DND-41 (cell line): ENCODE measurements around the gene SH2D1A.
"Not testable (repeated sequence)": the region's sequence is repeated elsewhere in the genome, so short reads cannot be mapped to it uniquely, and the experiment has no call there.

Source experiments
- ATAC-seq: fragments of 200-7000 bp; cut with Tn5 transposase; 3 replicates; pipeline ENCODE4 v1.9.1; 2021; ENCODE audit warnings: low read depth; ENCODE audit not compliant: insufficient read depth
- DNase-seq: peaks from one replicate; pipeline ENCODE4 v3.0.0-alpha.2; 2020
- H2AFZ ChIP-seq: 2 replicates; pipeline ENCODE4 v1.6.0; 2012; ENCODE audit warnings: low read depth, low read length
- H3K27ac ChIP-seq: 2 replicates; pipeline ENCODE4 v1.5.1; 2012; ENCODE audit warnings: low read length, inconsistent platforms
- H3K27me3 ChIP-seq: fragments of 200-600 bp; sonication (generic); 2 replicates; pipeline ENCODE4 v1.6.0; 2012; ENCODE audit warnings: low read length, mild to moderate bottlenecking, inconsistent platforms; ENCODE audit not compliant: insufficient read depth, poor library complexity
- H3K36me3 ChIP-seq: 2 replicates; pipeline ENCODE4 v1.5.1; 2012; ENCODE audit warnings: low read length, inconsistent platforms; ENCODE audit not compliant: insufficient read depth
- H3K4me1 ChIP-seq: 2 replicates; pipeline ENCODE4 v1.5.1; 2012; ENCODE audit warnings: mild to moderate bottlenecking, low read length; ENCODE audit not compliant: insufficient read depth
- H3K4me2 ChIP-seq: 2 replicates; pipeline ENCODE4 v1.6.0; 2012; ENCODE audit warnings: mild to moderate bottlenecking, moderate library complexity, low read length, inconsistent platforms; ENCODE audit not compliant: insufficient read depth
- H3K4me3 ChIP-seq, 2 experiments: fragments of 200-600 bp in 1 of 2; shearing (Covaris generic) in 1 of 2; 2 replicates each; pipeline ENCODE4 v1.5.1; 2012 to 2016; ENCODE audit warnings: inconsistent platforms in 2 of 2, low read length in 2 of 2, mild to moderate bottlenecking in 2 of 2, low read depth in 1 of 2, moderate library complexity in 1 of 2
- H3K79me2 ChIP-seq: 2 replicates; pipeline ENCODE4 v1.6.0; 2012; ENCODE audit warnings: low read length, inconsistent platforms; ENCODE audit not compliant: insufficient read depth
- H3K9ac ChIP-seq: 2 replicates; pipeline ENCODE4 v1.6.0; 2012; ENCODE audit warnings: low read depth, mild to moderate bottlenecking, inconsistent platforms, low read length, moderate library complexity
- H3K9me3 ChIP-seq: 2 replicates; pipeline ENCODE4 v1.5.1; 2012; ENCODE audit warnings: low read length, moderate library complexity, mild to moderate bottlenecking, inconsistent platforms; ENCODE audit not compliant: insufficient read depth, severe bottlenecking
- H4K20me1 ChIP-seq: 2 replicates; pipeline ENCODE4 v1.6.0; 2012; ENCODE audit warnings: low read length; ENCODE audit not compliant: insufficient read depth
- EZH2 ChIP-seq: IDR thresholded peaks from 3 replicates; pipeline ENCODE4 v1.6.1; 2012; ENCODE audit warnings: borderline replicate concordance, low read depth, mild to moderate bottlenecking, moderate library complexity, low read length, inconsistent platforms; ENCODE audit not compliant: severe bottlenecking
- TF ChIP-seq, protein P1 (sequence below): IDR thresholded peaks from 2 replicates; pipeline ENCODE4 v1.5.1; 2012; ENCODE audit warnings: borderline replicate concordance, low read length, moderate library complexity, mild to moderate bottlenecking; ENCODE audit not compliant: poor library complexity, severe bottlenecking; ENCODE audit errors: extremely low read depth

The SH2D1A gene

DNA sequence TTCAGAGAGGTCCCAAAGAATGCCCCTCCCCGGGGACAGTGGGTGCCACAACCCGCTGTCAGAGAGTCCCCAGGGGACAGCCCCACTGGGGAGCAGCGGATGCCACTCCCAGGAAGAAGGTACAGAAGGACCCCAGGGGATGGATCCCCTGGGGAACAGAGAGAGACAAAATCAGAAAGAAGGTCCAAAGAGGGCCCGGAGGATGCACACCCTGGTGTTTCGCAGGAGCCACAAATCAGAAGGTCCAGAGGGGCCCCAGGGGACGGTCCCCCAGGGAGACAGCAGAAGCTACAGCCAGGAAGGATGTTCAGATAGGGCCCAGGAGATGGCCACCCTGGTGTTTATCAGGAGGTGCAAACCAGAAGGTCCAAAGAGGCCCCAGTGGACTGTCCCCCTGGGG is 12.5 kb upstream of the SH2D1A start:
- H3K9me3 ChIP-seq = no peaks in the 10 kb centered on the region
- no peak for ATAC-seq

DNA sequence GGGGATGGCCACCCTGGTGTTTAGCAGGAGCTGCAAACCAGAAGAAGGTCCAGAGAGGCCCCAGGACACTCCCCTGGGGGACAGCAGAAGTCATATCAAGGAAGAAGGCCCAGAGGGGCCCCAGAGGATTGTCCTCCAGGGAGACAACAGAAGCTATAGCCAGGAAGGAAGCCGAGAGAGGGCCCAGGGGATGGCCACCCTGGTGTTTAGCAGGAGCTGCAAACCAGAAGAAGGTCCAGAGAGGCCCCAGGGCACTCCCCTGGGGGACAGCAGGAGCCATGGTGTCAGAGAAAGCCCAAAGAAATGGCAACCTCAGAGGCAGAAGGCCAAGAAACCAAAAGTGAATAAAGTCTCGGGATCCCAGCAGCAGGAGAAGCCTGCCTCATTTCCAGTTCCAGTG is 11.8 kb upstream of the SH2D1A start:
- not testable (repeated sequence) for DNase-seq, H4K20me1 ChIP-seq, ATAC-seq, H2AFZ ChIP-seq, H3K4me1 ChIP-seq, H3K4me3 ChIP-seq, H3K36me3 ChIP-seq, H3K79me2 ChIP-seq, H3K27me3 ChIP-seq, H3K27ac ChIP-seq, H3K9me3 ChIP-seq, H3K9ac ChIP-seq, H3K4me2 ChIP-seq

More for the DNA sequence above, 12.5 kb upstream of the SH2D1A start:
- Histone ChIP-seq H3K79me2 (no peaks in the 10 kb centered on the region), H2AFZ (no peak overlapping the region), H3K4me3 (no peak overlapping the region), H3K27me3 (no peaks in the 10 kb centered on the region), H3K9ac (no peak overlapping the region), H3K4me2 (no peak overlapping the region), H3K36me3 (no peaks in the 10 kb centered on the region), H3K4me1 (no peaks in the 10 kb centered on the region), H4K20me1 (no peaks in the 10 kb centered on the region), H3K27ac (no peak overlapping the region)
- no peak for TF ChIP-seq EZH2
- TF ChIP-seq, protein P1, sequence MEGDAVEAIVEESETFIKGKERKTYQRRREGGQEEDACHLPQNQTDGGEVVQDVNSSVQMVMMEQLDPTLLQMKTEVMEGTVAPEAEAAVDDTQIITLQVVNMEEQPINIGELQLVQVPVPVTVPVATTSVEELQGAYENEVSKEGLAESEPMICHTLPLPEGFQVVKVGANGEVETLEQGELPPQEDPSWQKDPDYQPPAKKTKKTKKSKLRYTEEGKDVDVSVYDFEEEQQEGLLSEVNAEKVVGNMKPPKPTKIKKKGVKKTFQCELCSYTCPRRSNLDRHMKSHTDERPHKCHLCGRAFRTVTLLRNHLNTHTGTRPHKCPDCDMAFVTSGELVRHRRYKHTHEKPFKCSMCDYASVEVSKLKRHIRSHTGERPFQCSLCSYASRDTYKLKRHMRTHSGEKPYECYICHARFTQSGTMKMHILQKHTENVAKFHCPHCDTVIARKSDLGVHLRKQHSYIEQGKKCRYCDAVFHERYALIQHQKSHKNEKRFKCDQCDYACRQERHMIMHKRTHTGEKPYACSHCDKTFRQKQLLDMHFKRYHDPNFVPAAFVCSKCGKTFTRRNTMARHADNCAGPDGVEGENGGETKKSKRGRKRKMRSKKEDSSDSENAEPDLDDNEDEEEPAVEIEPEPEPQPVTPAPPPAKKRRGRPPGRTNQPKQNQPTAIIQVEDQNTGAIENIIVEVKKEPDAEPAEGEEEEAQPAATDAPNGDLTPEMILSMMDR = no peak
- DNase-seq = no peak

DNA sequence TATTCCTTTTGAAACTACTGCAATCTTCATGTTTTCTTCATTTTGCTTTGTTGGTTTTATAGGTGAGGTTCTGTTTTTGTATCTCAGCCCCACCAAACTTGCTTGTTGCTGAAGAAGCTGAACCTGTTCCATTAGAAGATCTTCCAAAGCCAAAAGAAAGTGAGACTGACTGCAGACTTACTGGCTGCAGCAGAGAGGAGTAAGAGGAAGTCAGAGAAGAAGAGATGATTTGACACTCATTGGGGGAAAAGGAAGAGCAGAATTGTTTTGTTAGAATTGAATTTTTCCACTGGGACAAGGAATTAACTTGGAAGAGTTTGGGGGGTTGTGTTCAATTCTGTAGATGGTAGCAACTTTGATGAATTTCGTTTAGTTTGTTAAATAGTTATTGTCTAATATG is 10.8 kb upstream of the SH2D1A start:
- no peak overlapping the region for H3K27ac ChIP-seq
- no peak for DNase-seq
- no peaks in the 10 kb centered on the region for H3K27me3 ChIP-seq
- H3K9ac ChIP-seq = no peak overlapping the region
- H2AFZ ChIP-seq = peak overlapping the region; percentile 29; the same call in 1 of the 2 replicates
- no peaks in the 10 kb centered on the region for H3K79me2 ChIP-seq
- no peaks in the 10 kb centered on the region for H3K4me1 ChIP-seq
- TF ChIP-seq EZH2 = no peak
- TF ChIP-seq, protein P1 = no peak
- H3K4me3 ChIP-seq = no peak overlapping the region
- H4K20me1 ChIP-seq = no peaks in the 10 kb centered on the region
- H3K36me3 ChIP-seq = no peaks in the 10 kb centered on the region
- no peak overlapping the region for H3K4me2 ChIP-seq
- 0 out of 3 replicates have a peak, but pooled peaks have one; percentile 39 for ATAC-seq
- H3K9me3 ChIP-seq = no peaks in the 10 kb centered on the region

DNA sequence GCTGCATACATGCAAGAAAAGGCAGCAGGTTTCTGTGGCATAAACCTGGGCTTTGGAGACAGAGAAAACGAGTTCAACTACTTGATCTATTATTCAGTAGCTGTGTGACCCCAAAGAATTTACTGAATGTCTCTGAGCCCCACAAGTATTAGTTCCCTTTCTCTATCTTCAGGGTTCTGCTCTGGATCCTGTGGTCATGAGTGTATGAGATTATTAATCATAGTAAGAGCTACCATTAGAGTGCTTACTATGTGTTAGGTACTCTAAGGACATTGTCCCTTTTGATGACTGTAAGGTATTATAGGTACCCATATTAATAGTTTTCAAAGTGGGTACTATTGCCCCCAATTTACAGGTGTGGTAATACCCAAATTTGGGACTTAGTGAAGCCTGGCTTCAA is 8.4 kb upstream of the SH2D1A start:
- Histone ChIP-seq H3K4me1 (no peaks in the 10 kb centered on the region), H4K20me1 (no peaks in the 10 kb centered on the region), H3K4me2 (no peak overlapping the region), H3K9ac (no peak overlapping the region), H3K9me3 (no peaks in the 10 kb centered on the region), H3K79me2 (no peaks in the 10 kb centered on the region), H3K4me3 (no peak overlapping the region), H3K27ac (no peak overlapping the region), H2AFZ (no peak overlapping the region), H3K36me3 (no peaks in the 10 kb centered on the region), H3K27me3 (no peaks in the 10 kb centered on the region)
- DNase-seq = no peak
- TF ChIP-seq, protein P1 = no peak
- TF ChIP-seq EZH2 = no peak
- ATAC-seq = no peak
